GM21515 (cell line): ENCODE results near the gene HIVEP3.

ENCODE experiments used
- ATAC-seq: cut with Tn5 transposase; IDR thresholded peaks from one replicate; pipeline ENCODE4 v1.9.1; 2021; ENCODE audit not compliant: unreplicated experiment

The HIVEP3 gene

GRCh38 chr1:41735139-41735538 lies 183.6 kb downstream of the HIVEP3 start:
- no peak for ATAC-seq

DNA sequence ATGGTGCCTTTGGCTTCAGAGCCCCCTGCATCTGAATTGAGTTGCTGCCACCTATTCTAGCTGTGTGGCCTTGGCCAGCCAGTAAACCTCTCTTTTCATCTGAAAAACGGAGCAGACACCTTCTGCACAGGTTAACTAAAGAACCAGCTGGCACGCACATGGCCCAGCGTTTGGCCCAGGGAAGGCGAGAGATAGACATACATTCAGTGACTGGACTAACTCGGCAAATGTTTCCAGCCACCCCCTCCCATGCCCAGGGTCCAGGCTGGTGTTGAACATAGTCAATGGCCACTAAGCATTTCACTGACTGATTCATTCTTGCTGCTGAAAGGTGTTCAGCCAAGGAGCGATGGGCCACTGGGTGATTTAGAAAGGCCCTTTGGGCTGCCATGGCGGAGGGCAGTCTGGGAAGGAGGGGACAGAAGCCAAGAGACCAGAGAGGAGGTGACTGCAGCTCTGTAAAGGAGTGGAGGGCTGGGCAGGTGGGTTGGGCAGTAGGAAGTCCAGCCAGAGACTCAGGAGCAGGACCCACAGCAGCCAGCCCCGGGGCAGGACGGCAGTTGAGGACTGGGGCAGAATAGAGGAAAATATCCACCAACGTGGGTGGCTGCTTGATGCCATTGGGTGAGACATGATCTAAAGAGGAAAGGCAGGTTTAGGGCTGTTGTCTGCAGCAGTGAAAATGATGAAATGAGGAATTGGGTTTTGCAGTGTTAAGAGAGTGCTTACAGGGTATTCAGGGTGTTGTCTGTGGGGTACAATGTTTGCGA lies 184.3 kb downstream of the HIVEP3 start:
- no peak for ATAC-seq

GRCh38 chr1:41733725-41734124 lies 185.0 kb downstream of the HIVEP3 start:
- no peak for ATAC-seq

- no peak for ATAC-seq
Observed at GRCh38 chr1:41733021-41733420, 185.7 kb downstream of the HIVEP3 start.

DNA sequence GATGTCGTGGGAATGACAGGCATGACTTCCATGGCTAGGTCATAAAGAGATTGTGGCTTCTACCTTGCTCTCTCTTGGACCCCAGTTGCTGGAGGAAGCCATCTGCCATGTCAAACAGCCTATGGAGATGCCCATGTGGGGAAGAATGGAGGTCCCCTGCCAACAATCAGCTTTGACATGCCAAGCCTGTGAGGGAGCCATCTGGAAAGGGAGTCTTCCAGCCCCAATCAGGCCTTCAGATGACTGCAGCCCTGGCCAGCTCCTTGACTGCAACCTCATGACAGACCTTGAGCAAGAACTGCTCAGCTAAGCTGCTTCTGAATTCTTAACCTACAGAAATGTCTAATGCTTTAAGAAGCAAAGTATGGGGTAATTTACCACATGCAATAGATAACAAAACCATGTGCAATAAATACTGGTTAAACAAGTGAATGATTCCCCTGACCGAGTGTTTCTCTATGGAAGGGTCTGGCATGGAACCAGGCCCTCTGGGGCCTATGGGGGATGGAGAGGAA lies 187.1 kb downstream of the HIVEP3 start:
- no peak for ATAC-seq

- no peak for ATAC-seq
Observed at GRCh38 chr1:41730806-41731205, 187.9 kb downstream of the HIVEP3 start.

- peak; percentile 57 for ATAC-seq
Observed at GRCh38 chr1:41728403-41729202, 190.1 kb downstream of the HIVEP3 start.

DNA sequence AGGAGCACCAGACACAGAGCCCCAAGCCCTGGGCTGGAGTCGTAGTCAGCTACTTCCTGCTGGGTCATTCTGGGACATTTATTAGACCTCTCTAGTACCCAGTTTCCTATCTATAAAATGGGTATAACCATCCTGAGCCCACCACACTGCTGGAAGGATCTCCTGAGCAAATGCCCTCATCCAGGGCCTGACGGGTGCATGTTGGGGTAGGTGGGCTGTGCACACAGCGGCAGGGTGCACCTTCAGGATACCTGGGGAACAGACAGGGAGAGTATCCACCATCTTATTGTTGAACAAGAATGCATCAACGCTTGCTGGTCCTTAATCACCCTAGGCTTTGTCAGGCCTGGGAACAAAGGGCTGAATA lies 191.0 kb downstream of the HIVEP3 start:
- ATAC-seq = no peak

DNA sequence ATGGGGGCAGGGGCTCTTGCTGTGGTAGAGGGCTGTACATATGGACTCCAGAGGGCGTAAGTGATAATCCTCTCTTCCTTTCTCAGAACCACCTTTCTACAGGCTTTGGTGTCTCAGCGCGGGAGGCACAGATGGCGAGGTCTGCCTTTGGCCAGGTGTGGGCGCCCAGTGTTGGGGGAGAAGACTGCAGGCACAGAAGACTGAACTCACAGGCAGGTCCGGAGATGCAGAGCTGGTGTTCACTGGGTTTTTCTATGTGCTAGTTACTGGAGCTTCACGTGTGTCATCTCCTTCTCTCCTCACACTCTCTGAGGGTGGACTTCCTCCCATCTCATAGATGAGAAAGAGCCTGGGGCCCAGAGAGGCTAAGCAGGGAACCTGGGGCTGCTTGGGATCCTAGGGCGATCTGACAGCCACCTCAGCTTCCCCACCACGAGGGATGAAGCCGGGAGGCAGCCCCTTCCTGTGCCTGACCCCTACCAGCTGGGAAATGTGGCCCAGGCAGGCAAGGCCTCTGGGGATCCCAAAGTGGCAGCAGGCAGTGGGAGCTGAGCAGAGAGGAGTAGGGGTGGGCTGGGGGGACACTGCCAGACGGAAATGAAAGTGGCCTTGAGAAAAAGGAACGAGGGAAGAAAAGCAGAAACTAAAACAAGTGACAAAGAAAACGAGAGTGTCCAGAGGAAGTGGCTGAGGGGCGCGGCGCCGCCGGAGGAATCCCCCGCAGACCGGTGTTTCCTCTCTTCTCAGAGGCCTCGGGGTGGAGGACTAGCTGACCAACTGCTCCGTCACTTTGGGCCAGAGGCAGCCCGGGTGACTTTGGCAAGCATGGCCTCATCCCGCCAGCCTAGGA lies 191.6 kb downstream of the HIVEP3 start:
- peak; percentile 45 for ATAC-seq

DNA sequence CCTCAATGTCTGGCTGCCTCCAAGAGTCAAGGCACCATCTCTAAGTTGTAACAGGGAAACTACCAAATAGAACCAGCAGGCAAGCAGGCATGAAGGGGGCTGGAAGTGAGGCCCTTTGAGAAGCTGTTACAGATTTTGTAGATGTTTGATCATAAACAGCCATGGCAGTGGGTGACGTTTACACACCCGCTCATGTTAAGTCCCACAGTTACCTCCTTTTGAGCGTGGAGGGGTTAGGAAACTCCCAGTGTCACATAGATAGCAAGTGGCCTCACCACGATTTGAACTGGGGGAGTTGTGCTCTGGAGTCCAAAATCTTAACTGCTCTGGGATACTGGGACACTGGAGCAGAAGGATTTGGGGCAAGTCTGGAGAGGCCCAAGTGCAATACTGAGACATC lies 192.4 kb downstream of the HIVEP3 start:
- no peak for ATAC-seq

DNA sequence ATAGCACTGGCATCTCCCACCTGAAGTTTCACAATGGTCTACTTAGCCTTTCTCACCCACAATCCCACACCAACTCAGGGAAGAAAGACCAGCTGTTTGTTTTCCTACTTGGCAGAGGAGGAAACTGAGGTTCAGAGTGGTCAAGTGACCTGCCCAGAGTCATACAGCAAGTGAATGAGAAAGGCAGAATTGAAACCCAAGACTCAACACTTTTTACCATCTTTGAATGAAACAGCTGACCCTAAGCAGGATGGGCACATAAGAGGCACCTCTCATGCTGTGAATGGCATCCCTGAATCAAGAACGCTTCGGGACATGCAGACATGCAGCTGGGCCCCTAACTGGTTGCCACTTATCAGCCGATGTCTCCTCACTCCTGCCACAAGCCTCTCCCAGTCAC lies 193.8 kb downstream of the HIVEP3 start:
- no peak for ATAC-seq

- no peak for ATAC-seq
Observed at GRCh38 chr1:41724248-41724647, 194.5 kb downstream of the HIVEP3 start.

DNA sequence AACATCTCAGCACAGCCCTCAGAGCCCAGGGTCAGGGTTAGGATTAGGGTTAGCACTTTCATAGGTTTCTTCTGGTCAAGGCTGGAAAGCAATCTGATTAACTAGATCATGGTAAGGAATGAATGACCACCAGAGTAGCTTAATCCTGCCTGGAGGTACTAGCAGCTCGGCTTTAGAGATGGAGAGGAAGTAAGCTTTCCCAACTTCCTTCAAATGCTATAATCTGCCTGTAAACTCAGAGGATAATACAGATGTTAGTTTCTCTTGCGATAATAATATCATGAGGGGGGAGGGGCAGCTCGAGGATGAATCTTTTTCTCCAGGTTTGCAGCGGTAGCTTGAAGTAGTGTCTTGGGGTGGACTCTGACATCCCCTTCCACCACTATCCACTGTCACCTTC lies 194.9 kb downstream of the HIVEP3 start:
- no peak for ATAC-seq

- no peak for ATAC-seq
Observed at GRCh38 chr1:41722184-41722583, 196.5 kb downstream of the HIVEP3 start.

DNA sequence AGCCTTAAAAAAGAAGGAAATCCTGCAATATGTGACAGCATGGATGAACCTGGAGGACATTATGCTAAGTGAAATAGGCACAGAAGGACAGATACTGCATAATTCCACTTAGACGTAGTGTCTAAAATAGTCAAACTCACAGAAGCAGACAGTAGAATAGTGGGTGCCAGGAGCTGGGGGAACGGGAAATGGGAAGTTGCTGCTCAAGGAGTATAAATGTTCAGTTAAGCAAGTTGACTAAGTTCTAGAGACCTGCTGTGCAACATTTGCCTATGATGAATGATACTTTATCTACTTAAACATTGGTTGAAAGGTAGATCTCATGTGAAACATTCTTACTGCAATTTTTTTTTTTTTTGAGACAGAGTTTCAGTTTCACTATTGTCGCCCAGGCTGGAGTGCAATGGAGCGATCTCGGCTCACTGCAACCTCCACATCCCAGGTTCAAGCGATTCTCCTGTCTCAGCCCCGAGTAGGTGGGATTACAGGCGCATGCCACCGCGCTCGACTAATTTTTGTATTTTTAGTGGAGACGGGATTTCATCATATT lies 197.8 kb downstream of the HIVEP3 start:
- ATAC-seq = no peak

- ATAC-seq = no peak
Observed at GRCh38 chr1:41719590-41719989, 199.1 kb downstream of the HIVEP3 start.

- no peak for ATAC-seq
Observed at GRCh38 chr1:41719128-41719527, 199.6 kb downstream of the HIVEP3 start.

DNA sequence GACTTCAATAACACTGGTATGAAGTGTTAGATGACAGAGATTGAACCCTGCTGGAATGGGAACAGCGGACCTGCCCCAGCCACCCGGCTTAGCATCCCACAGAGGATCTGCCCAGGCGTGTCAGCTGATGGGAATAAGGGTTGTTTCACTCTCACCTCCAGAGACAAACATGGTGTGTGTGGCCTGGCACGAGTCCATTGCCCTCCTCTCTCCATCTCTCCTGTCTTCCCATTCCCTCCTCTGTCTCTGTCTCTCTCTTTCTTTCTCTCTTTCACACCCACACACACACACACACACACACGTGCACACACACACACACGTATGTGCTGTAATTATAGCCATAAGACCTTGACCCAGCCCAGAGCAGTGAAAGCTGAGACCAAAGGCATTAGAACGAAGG lies 200.2 kb downstream of the HIVEP3 start:
- ATAC-seq = no peak

DNA sequence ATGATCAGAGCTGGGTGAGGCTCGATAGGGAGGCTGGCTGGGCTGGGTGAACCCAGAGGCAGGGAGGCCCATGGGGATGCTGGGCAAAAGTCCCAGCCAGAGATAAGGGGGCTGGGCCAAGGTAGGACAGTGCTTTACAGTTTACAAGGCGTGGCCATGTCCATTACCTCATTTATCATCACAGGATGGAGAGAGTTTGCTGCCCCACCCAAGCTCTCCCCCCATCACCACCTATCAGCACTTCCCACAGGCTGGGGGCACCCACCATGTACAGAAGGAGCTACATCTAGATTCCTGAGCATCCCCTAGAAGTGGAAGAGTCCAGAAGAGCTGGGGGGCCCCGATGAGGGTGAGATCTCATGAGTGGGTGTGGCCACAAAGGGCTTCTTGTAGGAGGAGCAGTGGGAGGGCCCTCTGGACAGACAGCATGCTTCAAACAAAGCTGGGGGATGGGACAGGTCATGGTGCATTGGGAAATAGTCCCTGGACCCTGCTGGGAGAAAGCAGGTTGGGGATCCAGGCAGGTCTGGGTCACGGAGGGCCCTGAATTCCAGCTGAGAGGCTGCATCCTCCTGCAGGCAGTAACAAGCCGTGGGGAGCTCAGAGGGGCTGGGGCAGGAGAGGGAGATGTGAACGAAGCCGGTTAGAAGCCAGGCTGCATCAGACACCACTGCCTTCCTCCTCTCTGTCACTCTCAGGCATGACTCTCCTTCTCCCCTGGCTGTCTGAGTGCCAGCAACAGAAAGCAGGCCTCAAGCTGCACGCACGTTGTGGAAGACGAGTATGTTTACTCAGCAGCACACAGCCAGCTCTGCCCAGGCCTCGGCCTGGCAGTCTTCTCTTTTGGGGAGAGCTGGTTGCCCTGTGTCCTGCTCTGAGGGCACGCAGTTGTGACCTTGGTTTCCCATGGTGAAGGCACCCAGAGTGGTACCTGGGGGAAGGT lies 202.3 kb downstream of the HIVEP3 start:
- ATAC-seq = no peak
